ENCODE measurements around the gene AKAP1. TPM values are rescaled to one million over a fixed set of nuclear protein-coding genes. Genes with fewer than 3 reads are reported as not detected.
"Not testable (repeated sequence)": the region's sequence is repeated elsewhere in the genome, so short reads cannot be mapped to it uniquely, and the experiment has no call there.

The AKAP1 gene
- total RNA-seq, 4 donors from 2014 or later: 57.5 to 174 (median 117) TPM

- ATAC-seq (peak; percentile 74 to 87), DNase-seq (peak; percentile 75 to 82)
- Histone ChIP-seq H3K9me3 (no peaks in the 10 kb centered on the region), H3K4me1 (peaks cover 92 to 98% of the 10 kb centered on the region in 2 donors), H3K27me3 (no peaks in the 10 kb centered on the region), H3K27ac (peak overlapping the region; percentile 91 to 99 (median 94)), H3K4me3 (no peak overlapping the region), H3K36me3 (no peaks in the 10 kb centered on the region)
- intact Hi-C loops (cut with DNase I; ENCODE audit: low total_unique reads): loop anchor here (5.0 kb wide), 2 partner anchors 739 to 794 kb away; no protein-coding TSS in a partner anchor
- in situ Hi-C loops (cut with MboI; ENCODE audit: low sequenced_read_pairs in 4 of 4): loop anchor here in 1 of 4 donors (25.0 kb wide), 1 partner anchor 889 kb away; the partner anchor contains the start of gene VEZF1
- TF ChIP-seq, protein P1, sequence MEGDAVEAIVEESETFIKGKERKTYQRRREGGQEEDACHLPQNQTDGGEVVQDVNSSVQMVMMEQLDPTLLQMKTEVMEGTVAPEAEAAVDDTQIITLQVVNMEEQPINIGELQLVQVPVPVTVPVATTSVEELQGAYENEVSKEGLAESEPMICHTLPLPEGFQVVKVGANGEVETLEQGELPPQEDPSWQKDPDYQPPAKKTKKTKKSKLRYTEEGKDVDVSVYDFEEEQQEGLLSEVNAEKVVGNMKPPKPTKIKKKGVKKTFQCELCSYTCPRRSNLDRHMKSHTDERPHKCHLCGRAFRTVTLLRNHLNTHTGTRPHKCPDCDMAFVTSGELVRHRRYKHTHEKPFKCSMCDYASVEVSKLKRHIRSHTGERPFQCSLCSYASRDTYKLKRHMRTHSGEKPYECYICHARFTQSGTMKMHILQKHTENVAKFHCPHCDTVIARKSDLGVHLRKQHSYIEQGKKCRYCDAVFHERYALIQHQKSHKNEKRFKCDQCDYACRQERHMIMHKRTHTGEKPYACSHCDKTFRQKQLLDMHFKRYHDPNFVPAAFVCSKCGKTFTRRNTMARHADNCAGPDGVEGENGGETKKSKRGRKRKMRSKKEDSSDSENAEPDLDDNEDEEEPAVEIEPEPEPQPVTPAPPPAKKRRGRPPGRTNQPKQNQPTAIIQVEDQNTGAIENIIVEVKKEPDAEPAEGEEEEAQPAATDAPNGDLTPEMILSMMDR (IDR thresholded peaks at IDR 0.05 in 4 of 5, conservative IDR thresholded peaks at IDR 0.05 in 1 of 5): no peak
- TF ChIP-seq POLR2A (IDR thresholded peaks at IDR 0.05): peak; percentile 37 to 59
Observed at GRCh38 chr17:57097832-57098421, 12.9 kb downstream of the AKAP1 start.

GRCh38 chr17:57099165-57099564 is 14.1 kb downstream of the AKAP1 start:
- Histone ChIP-seq H3K4me3 (no peak overlapping the region), H3K4me1 (peaks cover 86 to 90% of the 10 kb centered on the region in 2 donors), H3K36me3 (no peaks in the 10 kb centered on the region), H3K9me3 (no peaks in the 10 kb centered on the region), H3K27ac (peak overlapping the region; percentile 91 to 99 (median 94)), H3K27me3 (no peaks in the 10 kb centered on the region)
- ATAC-seq (no peak), DNase-seq (no peak)
- in situ Hi-C loops (cut with MboI; ENCODE audit: low sequenced_read_pairs in 4 of 4) (loop anchor here in 1 of 4 donors (25.0 kb wide), 1 partner anchor 888 kb away; the partner anchor contains the start of gene VEZF1), intact Hi-C loops (cut with DNase I; ENCODE audit: low total_unique reads) (loop anchor here (5.0 kb wide), 2 partner anchors 738 to 793 kb away; no protein-coding TSS in a partner anchor)
- TF ChIP-seq, protein P1 (IDR thresholded peaks at IDR 0.05 in 4 of 5, conservative IDR thresholded peaks at IDR 0.05 in 1 of 5): no peak
- no peak for TF ChIP-seq POLR2A (IDR thresholded peaks at IDR 0.05)

DNA sequence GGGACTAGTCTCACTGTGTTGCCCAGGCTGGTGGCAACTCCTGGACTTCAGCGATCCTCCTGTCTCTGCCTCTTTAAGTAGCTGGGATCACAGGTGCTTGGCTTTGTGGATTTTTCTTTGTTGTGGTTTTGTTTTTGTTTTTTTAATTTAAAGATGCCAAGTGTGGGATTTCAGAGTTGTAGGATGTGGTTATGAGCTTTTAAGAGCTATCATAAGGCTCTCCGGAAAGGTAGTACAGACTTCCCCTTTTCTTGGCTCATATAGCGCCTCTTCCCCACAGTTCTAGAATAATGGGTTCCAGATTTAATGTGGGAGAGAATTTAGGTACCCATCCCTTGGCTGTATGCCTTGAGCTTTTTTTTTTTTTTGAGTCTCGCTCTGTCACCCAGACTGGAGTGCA is 17.1 kb downstream of the AKAP1 start:
- DNase-seq (no peak), ATAC-seq (no peak)
- Histone ChIP-seq H3K36me3 (no peaks in the 10 kb centered on the region), H3K4me3 (no peak overlapping the region), H3K27ac (peak overlapping the region; percentile 91 to 99 (median 95)), H3K27me3 (no peaks in the 10 kb centered on the region), H3K4me1 (peaks cover 65 to 76% of the 10 kb centered on the region in 2 donors), H3K9me3 (no peaks in the 10 kb centered on the region)
- TF ChIP-seq, protein P1 (IDR thresholded peaks at IDR 0.05 in 4 of 5, conservative IDR thresholded peaks at IDR 0.05 in 1 of 5): no peak
- no peak for TF ChIP-seq POLR2A (IDR thresholded peaks at IDR 0.05)
- in situ Hi-C loops (cut with MboI; ENCODE audit: low sequenced_read_pairs in 4 of 4): loop anchor here in 1 of 4 donors (25.0 kb wide), 1 partner anchor 1010 kb away; no protein-coding TSS in a partner anchor
- intact Hi-C loops (cut with DNase I; ENCODE audit: low total_unique reads): loop anchor here (10.0 kb wide), 2 partner anchors 267 to 483 kb away; partner anchors contain the start of genes C17orf67 and DGKE

DNA sequence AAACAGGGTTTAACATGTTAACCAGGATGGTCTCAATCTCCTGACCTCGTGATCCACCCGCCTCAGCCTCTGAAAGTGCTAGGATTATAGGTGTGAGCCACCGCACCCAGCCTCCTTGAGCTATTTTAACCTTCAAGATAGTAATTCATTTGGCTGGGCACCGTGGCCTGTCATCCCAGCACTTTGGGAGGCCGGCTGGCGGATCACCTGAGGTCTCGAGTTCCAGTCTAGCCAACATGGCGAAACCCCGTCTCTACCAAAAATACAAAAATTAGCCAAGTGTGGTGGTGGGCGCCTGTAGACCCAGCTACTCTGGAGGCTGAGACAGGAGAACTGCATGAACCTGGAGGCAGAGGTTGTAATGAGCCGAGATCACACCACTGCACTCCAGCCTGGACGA is 17.6 kb downstream of the AKAP1 start:
- not testable (repeated sequence) for ATAC-seq
- in situ Hi-C loops (cut with MboI; ENCODE audit: low sequenced_read_pairs in 4 of 4): loop anchor here in 1 of 4 donors (25.0 kb wide), 1 partner anchor 1010 kb away; no protein-coding TSS in a partner anchor

More for the DNA sequence above, 17.6 kb downstream of the AKAP1 start:
- DNase-seq, H3K4me3 ChIP-seq, H3K9me3 ChIP-seq, H3K27me3 ChIP-seq, H3K36me3 ChIP-seq: not testable (repeated sequence)
- peaks cover 63 to 76% of the 10 kb centered on the region in 2 donors for H3K4me1 ChIP-seq
- intact Hi-C loops (cut with DNase I; ENCODE audit: low total_unique reads): loop anchor here (10.0 kb wide), 2 partner anchors 268 to 482 kb away; partner anchors contain the start of genes C17orf67 and DGKE
- H3K27ac ChIP-seq: peak overlapping the region; percentile 91 to 99 (median 95)

All from gastrocnemius medialis (tissue), 4 donors.